AG04449 (cell line): Measurements from ENCODE around the gene RAMP1.
A peak's percentile ranks its signal among the peaks of the same experiment; 100 is the strongest.

Experiments
- CTCF ChIA-PET: fragments of 350-600 bp; formaldehyde crosslinking; extraction: SDS; loops from one replicate; lab custom pipeline; 2021; ENCODE audit warnings: antibody characterized with exemption; lab: Yijun Ruan, JAX
- POLR2A ChIA-PET: fragments of 400-600, 350-600 bp; formaldehyde crosslinking; extraction: SDS; loops from one replicate; lab custom pipeline; 2020; ENCODE audit warnings: antibody characterized with exemption, inconsistent platforms; lab: Yijun Ruan, JAX
- DNase-seq: peaks from one replicate; pipeline ENCODE4 v3.0.0-alpha.2; 2010; ENCODE audit warnings: low read depth, low spot score
- H3K4me3 ChIP-seq: 2 replicates; pipeline ENCODE4 v1.5.1; 2011; ENCODE audit warnings: low read depth, mild to moderate bottlenecking, control low read depth, low read length
- CTCF ChIP-seq: IDR thresholded peaks from one replicate; pipeline ENCODE4 v1.5.1; 2011; ENCODE audit warnings: mild to moderate bottlenecking, moderate library complexity, low read length, control low read depth, inconsistent platforms; ENCODE audit not compliant: insufficient read depth; ENCODE audit errors: missing control alignments

Gene RAMP1

GRCh38 chr2:237931205-237931721 lies 71.8 kb downstream of the RAMP1 start:
- no peak for TF ChIP-seq CTCF
- ChIA-PET POLR2A (no interaction called here), CTCF (interaction anchor here (1.3 to 5.2 kb wide), 2 partner anchors 8 to 15 kb away, joined by 4 to 41 read pairs; no protein-coding TSS in a partner anchor)
- DNase-seq: peak; percentile 21
- no peak overlapping the region for H3K4me3 ChIP-seq

GRCh38 chr2:237932731-237933131 lies 73.3 kb downstream of the RAMP1 start:
- no peak for TF ChIP-seq CTCF
- ChIA-PET CTCF (interaction anchor here (5.2 kb wide), 1 partner anchor 10 kb away, joined by 41 read pairs; no protein-coding TSS in a partner anchor), POLR2A (no interaction called here)
- DNase-seq: peak; percentile 53
- no peak overlapping the region for H3K4me3 ChIP-seq

- DNase-seq: no peak
- CTCF ChIA-PET: interaction anchor here (5.2 kb wide), 1 partner anchor 11 kb away, joined by 41 read pairs; no protein-coding TSS in a partner anchor
- TF ChIP-seq CTCF: no peak
- H3K4me3 ChIP-seq: no peak overlapping the region
- POLR2A ChIA-PET: interaction anchor here (0.8 kb wide), 1 partner anchor 17 kb away, joined by 3 read pairs; no protein-coding TSS in a partner anchor
Observed at GRCh38 chr2:237934186-237934585, 74.8 kb downstream of the RAMP1 start.

- ChIA-PET CTCF (interaction anchor here (1.4 to 5.2 kb wide), 3 partner anchors 9 to 13 kb away, joined by 4 to 41 read pairs (median 4); no protein-coding TSS in a partner anchor), POLR2A (no interaction called here)
- no peak overlapping the region for H3K4me3 ChIP-seq
- no peak for TF ChIP-seq CTCF
- DNase-seq: no peak
Observed at GRCh38 chr2:237935740-237936452, 76.5 kb downstream of the RAMP1 start.

GRCh38 chr2:237939251-237939650 lies 79.8 kb downstream of the RAMP1 start:
- no peak for TF ChIP-seq CTCF
- no peak overlapping the region for H3K4me3 ChIP-seq
- ChIA-PET CTCF (interaction anchor here (1.5 to 1.6 kb wide), 2 partner anchors 13 to 16 kb away, joined by 3 to 12 read pairs; no protein-coding TSS in a partner anchor), POLR2A (no interaction called here)
- no peak for DNase-seq

- no peak for DNase-seq
- no peak for TF ChIP-seq CTCF
- H3K4me3 ChIP-seq: no peak overlapping the region
- ChIA-PET CTCF (no interaction called here), POLR2A (no interaction called here)
Observed at GRCh38 chr2:237940828-237941227, 81.4 kb downstream of the RAMP1 start.
